Right cardiac atrium (tissue), 5 donors: ENCODE measurements around the gene CRHR1. TPM values are rescaled to one million over a fixed set of nuclear protein-coding genes. Genes with fewer than 3 reads are reported as not detected.

Source experiments
- ATAC-seq, 2 donors: fragments of 200-7000 bp; cut with Tn5 transposase; one replicate each; pipeline versions ENCODE4 v1.8.0 to v1.9.1; 2020; ENCODE audit warnings: moderate library complexity in 2 of 2, mild to moderate bottlenecking in 1 of 2
- DNase-seq, 3 donors: peaks; one replicate each; pipeline ENCODE4 v3.0.0-alpha.2; 2020
- H3K27ac ChIP-seq: one replicate; pipeline ENCODE4 v1.5.1; 2013; ENCODE audit warnings: mild to moderate bottlenecking, low read length, control low read depth, moderate library complexity
- H3K27me3 ChIP-seq: one replicate; pipeline ENCODE4 v1.6.1; 2013; ENCODE audit not compliant: control insufficient read depth, insufficient read depth
- H3K4me1 ChIP-seq: one replicate; pipeline ENCODE4 v1.6.1; 2013; ENCODE audit warnings: low read length; ENCODE audit not compliant: control insufficient read depth, insufficient read depth
- H3K4me3 ChIP-seq: one replicate; pipeline ENCODE4 v1.5.1; 2013; ENCODE audit warnings: low read length, control low read depth
- H3K9me3 ChIP-seq: one replicate; pipeline ENCODE4 v1.6.1; 2013; ENCODE audit warnings: low read length; ENCODE audit not compliant: control insufficient read depth
- WGBS: extraction: QIAGEN DNeasy Blood & Tissue Kit; methylation state at CpG from one replicate; pipeline ENCODE4 v1.1.7; 2013; 5-methylcytosine and 5-hydroxymethylcytosine counted together
- intact Hi-C, 4 donors: fragments of 100-400 bp; cut with DNase I; formaldehyde crosslinking; loops; one replicate each; pipeline versions ENCODE4 v1.11.0 to v1.14.0; 2022 to 2023
- polyA plus RNA-seq: library from polyadenylated mRNA; stranded (reverse); fragments of 200-250 nt; gene quantifications from one replicate; pipeline ENCODE4 v1.2.3, GENCODE V29; 2013
- total RNA-seq, 4 donors: library from RNA; stranded (reverse); fragmentation: NEBNext Ultra II Directional; extraction: Animal tissue kit (Norgen Biotek cat#: 25700); gene quantifications; one replicate each; pipeline ENCODE4 v1.2.1, GENCODE V29; 2021
- donor health status: healthy with polysubstance abuse.
- donor health status: DM: no; HTN: yes; CAD: no.
- donor health status: DM: no; HTN: no; CAD: no.
- donor health status: DM: no; HTN: yes; CAD: no; lungs with severe emphysema.
- donor health status: DM: yes; HTN: yes; CAD: no.

CRHR1 gene
- total and polyA plus RNA-seq, 5 donors, result not detected

GRCh38 chr17:45759761-45760160 is 24.4 kb upstream of the CRHR1 start:
- Histone ChIP-seq H3K27me3 (peaks cover 2% of the 10 kb centered on the region), H3K9me3 (no peaks in the 10 kb centered on the region), H3K4me3 (no peak overlapping the region), H3K27ac (no peak overlapping the region), H3K4me1 (no peaks in the 10 kb centered on the region)
- intact Hi-C loops, result no loop called here
- 73% methylated on average over 3 of the region's 3 CpGs for WGBS
- DNase-seq (no peak), ATAC-seq (no peak)

GRCh38 chr17:45761957-45762565 is 22.1 kb upstream of the CRHR1 start:
- Histone ChIP-seq H3K27ac (no peak overlapping the region), H3K27me3 (peaks cover 3% of the 10 kb centered on the region), H3K9me3 (no peaks in the 10 kb centered on the region), H3K4me3 (no peak overlapping the region), H3K4me1 (no peaks in the 10 kb centered on the region)
- intact Hi-C loops, result no loop called here
- ATAC-seq (no peak), DNase-seq (no peak)
- 62% methylated on average over 4 of the region's 4 CpGs for WGBS

GRCh38 chr17:45763182-45763581 is 20.9 kb upstream of the CRHR1 start:
- no peak for DNase-seq
- H3K27ac ChIP-seq, result no peak overlapping the region
- intact Hi-C loops, result no loop called here
- H3K27me3 ChIP-seq, result peaks cover 3% of the 10 kb centered on the region
- no peak overlapping the region for H3K4me3 ChIP-seq
- 48% methylated on average over 7 of the region's 7 CpGs for WGBS
- no peaks in the 10 kb centered on the region for H3K4me1 ChIP-seq
- no peak for ATAC-seq
- H3K9me3 ChIP-seq, result no peaks in the 10 kb centered on the region

- Histone ChIP-seq H3K4me3 (no peak overlapping the region), H3K4me1 (no peaks in the 10 kb centered on the region), H3K27me3 (peaks cover 3% of the 10 kb centered on the region)
These were observed 19.6 kb upstream of the CRHR1 start for GRCh38 chr17:45764479-45764878.

GRCh38 chr17:45768000-45768399 is 16.1 kb upstream of the CRHR1 start:
- no peak overlapping the region for H3K27ac ChIP-seq
- no peak overlapping the region for H3K4me3 ChIP-seq
- ATAC-seq, result peak in 1 of 2 donors; percentile 26
- no peaks in the 10 kb centered on the region for H3K4me1 ChIP-seq
- no peaks in the 10 kb centered on the region for H3K9me3 ChIP-seq
- 44% methylated on average over 4 of the region's 4 CpGs for WGBS
- intact Hi-C loops, result no loop called here
- H3K27me3 ChIP-seq, result peaks cover 3% of the 10 kb centered on the region
- DNase-seq, result no peak

More at GRCh38 chr17:45764479-45764878, 19.6 kb upstream of the CRHR1 start:
- DNase-seq (no peak), ATAC-seq (no peak)
- no peaks in the 10 kb centered on the region for H3K9me3 ChIP-seq
- intact Hi-C loops, result no loop called here
- no peak overlapping the region for H3K27ac ChIP-seq

- no peak for ATAC-seq
These were observed 13.4 kb upstream of the CRHR1 start for GRCh38 chr17:45770632-45771270.

GRCh38 chr17:45771271-45771959 is 12.7 kb upstream of the CRHR1 start:
- intact Hi-C loops, result no loop called here
- H3K4me1 ChIP-seq, result no peaks in the 10 kb centered on the region
- H3K9me3 ChIP-seq, result no peaks in the 10 kb centered on the region
- H3K27ac ChIP-seq, result no peak overlapping the region
- no peaks in the 10 kb centered on the region for H3K27me3 ChIP-seq
- 35% methylated on average over 12 of the region's 12 CpGs for WGBS
- H3K4me3 ChIP-seq, result no peak overlapping the region
- ATAC-seq, result no peak
- DNase-seq, result no peak

More at GRCh38 chr17:45770632-45771270, 13.4 kb upstream of the CRHR1 start:
- Histone ChIP-seq H3K4me1 (no peaks in the 10 kb centered on the region), H3K27me3 (no peaks in the 10 kb centered on the region), H3K27ac (no peak overlapping the region), H3K4me3 (no peak overlapping the region), H3K9me3 (no peaks in the 10 kb centered on the region)
- intact Hi-C loops, result no loop called here
- WGBS, result 36% methylated on average over 10 of the region's 10 CpGs
- DNase-seq, result no peak

- DNase-seq (no peak), ATAC-seq (peak in 1 of 2 donors; percentile 11)
- Histone ChIP-seq H3K27me3 (no peaks in the 10 kb centered on the region), H3K4me1 (no peaks in the 10 kb centered on the region), H3K27ac (no peak overlapping the region), H3K9me3 (no peaks in the 10 kb centered on the region), H3K4me3 (no peak overlapping the region)
- intact Hi-C loops, result no loop called here
- WGBS, result 53% methylated on average over 5 of the region's 5 CpGs
These were observed 9.0 kb upstream of the CRHR1 start for GRCh38 chr17:45775148-45775547.

GRCh38 chr17:45775576-45776011 is 8.5 kb upstream of the CRHR1 start:
- ATAC-seq, result peak; percentile 22 to 31
- no peak overlapping the region for H3K4me3 ChIP-seq
- H3K27me3 ChIP-seq, result no peaks in the 10 kb centered on the region
- intact Hi-C loops, result no loop called here
- no peak overlapping the region for H3K27ac ChIP-seq
- H3K4me1 ChIP-seq, result no peaks in the 10 kb centered on the region
- no peaks in the 10 kb centered on the region for H3K9me3 ChIP-seq
- WGBS, result 59% methylated on average over 4 of the region's 4 CpGs
- DNase-seq, result peak; percentile 25 to 68 (median 61)

- H3K27ac ChIP-seq, result no peak overlapping the region
- 64% methylated on average over 7 of the region's 7 CpGs for WGBS
- no peaks in the 10 kb centered on the region for H3K27me3 ChIP-seq
- no peak for DNase-seq
- H3K4me3 ChIP-seq, result no peak overlapping the region
- intact Hi-C loops, result no loop called here
- H3K4me1 ChIP-seq, result no peaks in the 10 kb centered on the region
- ATAC-seq, result no peak
- H3K9me3 ChIP-seq, result no peaks in the 10 kb centered on the region
These were observed 7.2 kb upstream of the CRHR1 start for GRCh38 chr17:45776896-45777295.

- Histone ChIP-seq H3K9me3 (no peaks in the 10 kb centered on the region), H3K27ac (no peak overlapping the region), H3K4me1 (no peaks in the 10 kb centered on the region), H3K27me3 (no peaks in the 10 kb centered on the region), H3K4me3 (no peak overlapping the region)
- 48% methylated on average over 3 of the region's 3 CpGs for WGBS
- no peak for DNase-seq
- ATAC-seq, result no peak
- intact Hi-C loops, result no loop called here
These were observed 6.7 kb upstream of the CRHR1 start for GRCh38 chr17:45777388-45777787.
